RCC 7860 (cell line): ENCODE results near the gene TPTE2.
"Not testable (repeated sequence)": the region's sequence is repeated elsewhere in the genome, so short reads cannot be mapped to it uniquely, and the experiment has no call there.

ENCODE experiments used
- DNase-seq: peaks from one replicate; pipeline ENCODE4 v3.0.0-alpha.2; 2015; ENCODE audit warnings: low spot score
- FAIRE-seq: peaks from 2 replicates; lab custom pipeline; 2012; peaks lifted over from hg19 to GRCh38; lab: Jason Lieb, UNC

TPTE2 gene

GRCh38 chr13:19561127-19561582, at the start of gene TPTE2:
TSS of gene TPTE2 (minus strand) at chr13:19561532. CDS start at chr13:19503234, 58,298 bp downstream.
- not testable (repeated sequence) for DNase-seq, FAIRE-seq

GRCh38 chr13:19607523-19608078, 46.3 kb upstream of the TPTE2 start:
- FAIRE-seq (no peak), DNase-seq (no peak)

- no peak for FAIRE-seq
These were observed 45.4 kb upstream of the TPTE2 start for GRCh38 chr13:19606737-19607136.

GRCh38 chr13:19606152-19606551, 44.8 kb upstream of the TPTE2 start:
- no peak for DNase-seq
- FAIRE-seq, result no peak

More at GRCh38 chr13:19606737-19607136, 45.4 kb upstream of the TPTE2 start:
- DNase-seq, result no peak

GRCh38 chr13:19605161-19605955, 44.0 kb upstream of the TPTE2 start:
- FAIRE-seq (no peak), DNase-seq (no peak)

- no peak for DNase-seq
- FAIRE-seq, result no peak
These were observed 43.0 kb upstream of the TPTE2 start for GRCh38 chr13:19604306-19604705.

- FAIRE-seq (no peak), DNase-seq (peak; percentile 21)
These were observed 40.7 kb upstream of the TPTE2 start for GRCh38 chr13:19601749-19602725.

- FAIRE-seq (peak; percentile 73), DNase-seq (peak; percentile 70)
These were observed 36.2 kb upstream of the TPTE2 start for GRCh38 chr13:19597523-19597922.

GRCh38 chr13:19596960-19597361, 35.6 kb upstream of the TPTE2 start:
- peak; percentile 77 for FAIRE-seq
- DNase-seq, result peak; percentile 73

GRCh38 chr13:19596086-19596485, 34.8 kb upstream of the TPTE2 start:
- DNase-seq (no peak), FAIRE-seq (no peak)

GRCh38 chr13:19592657-19593180, 31.4 kb upstream of the TPTE2 start:
- DNase-seq, result no peak

GRCh38 chr13:19591864-19592263, 30.5 kb upstream of the TPTE2 start:
- no peak for DNase-seq
- no peak for FAIRE-seq

More at GRCh38 chr13:19592657-19593180, 31.4 kb upstream of the TPTE2 start:
- FAIRE-seq, result no peak

- FAIRE-seq (no peak), DNase-seq (no peak)
These were observed 29.1 kb upstream of the TPTE2 start for GRCh38 chr13:19590423-19590822.

GRCh38 chr13:19589312-19589711, 28.0 kb upstream of the TPTE2 start:
- DNase-seq, result no peak
- no peak for FAIRE-seq

GRCh38 chr13:19587635-19588300, 26.4 kb upstream of the TPTE2 start:
- no peak for FAIRE-seq

GRCh38 chr13:19586904-19587634, 25.7 kb upstream of the TPTE2 start:
- no peak for FAIRE-seq
- DNase-seq, result peak; percentile 48

More at GRCh38 chr13:19587635-19588300, 26.4 kb upstream of the TPTE2 start:
- DNase-seq, result peak; percentile 17

- FAIRE-seq (no peak), DNase-seq (no peak)
These were observed 20.3 kb upstream of the TPTE2 start for GRCh38 chr13:19581675-19582074.

GRCh38 chr13:19575230-19575629, 13.9 kb upstream of the TPTE2 start:
- DNase-seq (no peak), FAIRE-seq (no peak)

- DNase-seq (no peak), FAIRE-seq (no peak)
These were observed 11.9 kb upstream of the TPTE2 start for GRCh38 chr13:19573120-19573716.
